ENCODE measurements around the gene APPL1.

GRCh38 chr3:57206423-57206822, 21.1 kb upstream of the APPL1 start:
- TF ChIP-seq YY1 (IDR thresholded peaks at IDR 0.05; ENCODE audit: insufficient read depth, insufficient read length) (no peak), ZNF274 (IDR thresholded peaks at IDR 0.05; ENCODE audit: low read depth, low read length) (no peak), SUZ12 (IDR thresholded peaks at IDR 0.05; ENCODE audit: extremely low read depth, insufficient read depth, insufficient read length) (no peak)
